RWPE2 (cell line): Measurements from ENCODE around the gene LAPTM4A.

Experiments
- ATAC-seq: fragments of 200-7000 bp; cut with Tn5 transposase; 3 replicates; pipeline ENCODE4 v1.9.1; 2021; ENCODE audit warnings: low read depth
- DNase-seq: peaks from one replicate; pipeline ENCODE4 v3.0.0-alpha.2; 2020; ENCODE audit warnings: low spot score
- H3K27ac ChIP-seq: fragments of 450-650 bp; 2 replicates; pipeline ENCODE4 v1.5.1; 2017; ENCODE audit warnings: mild to moderate bottlenecking; ENCODE audit not compliant: poor library complexity, severe bottlenecking
- H3K27me3 ChIP-seq: fragments of 250-450 bp; sonication (Bioruptor Pico); 2 replicates; pipeline ENCODE4 v1.5.1; 2021; ENCODE audit warnings: mild to moderate bottlenecking, moderate library complexity; ENCODE audit not compliant: insufficient read depth, poor library complexity, severe bottlenecking
- H3K36me3 ChIP-seq: fragments of 250-450 bp; sonication (Bioruptor Pico); 2 replicates; pipeline ENCODE4 v1.5.1; 2020; ENCODE audit warnings: low read depth, mild to moderate bottlenecking, moderate library complexity
- H3K4me1 ChIP-seq: fragments of 250-450 bp; sonication (Bioruptor Pico); 2 replicates; pipeline ENCODE4 v1.5.1; 2021; ENCODE audit warnings: mild to moderate bottlenecking, moderate library complexity; ENCODE audit not compliant: insufficient read depth, poor library complexity, severe bottlenecking
- H3K4me3 ChIP-seq: fragments of 250-450 bp; sonication (Bioruptor Pico); 2 replicates; pipeline ENCODE4 v1.5.1; 2021; ENCODE audit warnings: mild to moderate bottlenecking, moderate library complexity; ENCODE audit not compliant: severe bottlenecking
- H3K9me3 ChIP-seq: fragments of 250-450 bp; sonication (Bioruptor Pico); 2 replicates; pipeline ENCODE4 v1.5.1; 2021; ENCODE audit warnings: mild to moderate bottlenecking, moderate library complexity; ENCODE audit not compliant: severe bottlenecking
- TF ChIP-seq, protein P1 (sequence below): fragments of 450-650 bp; IDR thresholded peaks from one replicate; pipeline ENCODE4 v1.5.1; 2017; ENCODE audit warnings: mild to moderate bottlenecking, moderate library complexity; ENCODE audit not compliant: poor library complexity, severe bottlenecking

Gene LAPTM4A

DNA sequence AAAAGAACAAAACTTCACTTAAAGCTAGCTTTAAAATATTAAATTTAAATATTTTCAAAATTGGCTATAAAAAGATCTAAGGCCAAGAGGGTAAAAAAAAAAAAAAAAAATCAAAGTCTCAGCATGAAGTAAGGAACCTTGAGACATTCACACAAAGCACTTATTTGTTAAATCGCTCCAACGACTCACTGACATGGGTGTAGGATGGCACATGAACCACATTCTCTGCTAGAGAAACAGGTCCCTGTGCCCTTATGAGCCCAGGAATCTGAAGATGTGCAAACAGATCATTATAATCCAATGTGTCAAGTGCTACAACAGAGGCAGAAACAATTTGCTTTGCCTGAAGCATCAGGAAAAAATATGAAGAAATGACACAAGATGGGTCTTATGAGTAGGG is 13.8 kb downstream of the LAPTM4A start:
- Histone ChIP-seq H3K4me1 (peaks cover 11% of the 10 kb centered on the region), H3K36me3 (peaks cover 80% of the 10 kb centered on the region), H3K9me3 (no peaks in the 10 kb centered on the region), H3K27ac (no peak overlapping the region), H3K27me3 (no peaks in the 10 kb centered on the region), H3K4me3 (no peak overlapping the region)
- no peak for DNase-seq
- ATAC-seq: no peak
- TF ChIP-seq, protein P1, sequence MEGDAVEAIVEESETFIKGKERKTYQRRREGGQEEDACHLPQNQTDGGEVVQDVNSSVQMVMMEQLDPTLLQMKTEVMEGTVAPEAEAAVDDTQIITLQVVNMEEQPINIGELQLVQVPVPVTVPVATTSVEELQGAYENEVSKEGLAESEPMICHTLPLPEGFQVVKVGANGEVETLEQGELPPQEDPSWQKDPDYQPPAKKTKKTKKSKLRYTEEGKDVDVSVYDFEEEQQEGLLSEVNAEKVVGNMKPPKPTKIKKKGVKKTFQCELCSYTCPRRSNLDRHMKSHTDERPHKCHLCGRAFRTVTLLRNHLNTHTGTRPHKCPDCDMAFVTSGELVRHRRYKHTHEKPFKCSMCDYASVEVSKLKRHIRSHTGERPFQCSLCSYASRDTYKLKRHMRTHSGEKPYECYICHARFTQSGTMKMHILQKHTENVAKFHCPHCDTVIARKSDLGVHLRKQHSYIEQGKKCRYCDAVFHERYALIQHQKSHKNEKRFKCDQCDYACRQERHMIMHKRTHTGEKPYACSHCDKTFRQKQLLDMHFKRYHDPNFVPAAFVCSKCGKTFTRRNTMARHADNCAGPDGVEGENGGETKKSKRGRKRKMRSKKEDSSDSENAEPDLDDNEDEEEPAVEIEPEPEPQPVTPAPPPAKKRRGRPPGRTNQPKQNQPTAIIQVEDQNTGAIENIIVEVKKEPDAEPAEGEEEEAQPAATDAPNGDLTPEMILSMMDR: no peak

- TF ChIP-seq, protein P1: no peak
- no peak overlapping the region for H3K27ac ChIP-seq
- no peaks in the 10 kb centered on the region for H3K27me3 ChIP-seq
- peaks cover 96% of the 10 kb centered on the region for H3K36me3 ChIP-seq
- H3K4me3 ChIP-seq: no peak overlapping the region
- H3K4me1 ChIP-seq: peaks cover 10% of the 10 kb centered on the region
- no peak for ATAC-seq
- DNase-seq: no peak
- H3K9me3 ChIP-seq: no peaks in the 10 kb centered on the region
These were observed 15.3 kb downstream of the LAPTM4A start for GRCh38 chr2:20035955-20036666.

- no peak overlapping the region for H3K4me3 ChIP-seq
- ATAC-seq (no peak), DNase-seq (no peak)
- H3K27ac ChIP-seq: no peak overlapping the region
- H3K36me3 ChIP-seq: peaks cover 99% of the 10 kb centered on the region
- TF ChIP-seq, protein P1: no peak
- H3K4me1 ChIP-seq: no peaks in the 10 kb centered on the region
- H3K9me3 ChIP-seq: no peaks in the 10 kb centered on the region
- no peaks in the 10 kb centered on the region for H3K27me3 ChIP-seq
These were observed 16.6 kb downstream of the LAPTM4A start for GRCh38 chr2:20034821-20035220.

DNA sequence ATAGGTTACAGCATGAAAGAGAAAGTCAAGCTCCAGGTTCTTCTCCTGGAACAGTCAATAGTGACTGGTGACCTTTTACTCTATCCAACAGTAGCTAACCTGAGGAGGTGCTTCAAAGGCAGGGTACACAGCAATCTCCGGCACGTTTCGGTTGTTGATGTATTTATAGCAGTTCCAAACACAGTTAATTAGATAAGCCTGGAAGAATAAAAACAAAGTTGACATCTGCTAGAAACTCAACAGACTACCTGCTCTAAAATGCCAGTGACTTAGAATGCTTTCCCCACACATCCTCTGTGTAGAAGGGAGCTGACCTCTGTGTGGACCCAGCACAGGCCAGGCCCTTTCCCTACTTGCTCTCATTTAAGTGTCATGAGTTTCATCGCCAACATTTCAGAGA is 17.2 kb downstream of the LAPTM4A start:
- TF ChIP-seq, protein P1: no peak
- H3K9me3 ChIP-seq: no peaks in the 10 kb centered on the region
- ATAC-seq (no peak), DNase-seq (no peak)
- H3K27me3 ChIP-seq: no peaks in the 10 kb centered on the region
- no peak overlapping the region for H3K4me3 ChIP-seq
- peaks cover 99% of the 10 kb centered on the region for H3K36me3 ChIP-seq
- H3K27ac ChIP-seq: no peak overlapping the region
- H3K4me1 ChIP-seq: no peaks in the 10 kb centered on the region

DNA sequence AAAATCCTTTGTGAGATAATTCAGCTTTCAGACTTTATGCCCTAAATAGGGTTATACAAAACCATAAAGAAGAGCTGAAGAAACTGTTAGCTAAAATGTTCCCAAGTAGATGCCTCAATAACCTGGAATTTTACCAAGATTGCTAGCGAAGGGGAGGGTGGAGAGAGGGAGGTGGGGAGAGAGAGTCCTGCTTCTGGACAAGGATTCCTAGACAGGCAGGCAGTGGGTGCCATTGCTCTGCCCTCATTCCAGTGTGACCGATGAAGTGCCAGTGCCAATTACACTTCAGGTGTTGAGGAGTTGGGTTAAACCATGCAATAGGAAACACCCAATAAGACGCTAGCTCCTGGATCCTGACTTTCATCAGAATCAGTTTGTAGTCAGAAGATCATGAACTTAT is 18.1 kb downstream of the LAPTM4A start:
- Histone ChIP-seq H3K36me3 (peaks cover 96% of the 10 kb centered on the region), H3K27me3 (no peaks in the 10 kb centered on the region), H3K4me3 (no peak overlapping the region), H3K4me1 (no peaks in the 10 kb centered on the region), H3K27ac (no peak overlapping the region), H3K9me3 (no peaks in the 10 kb centered on the region)
- TF ChIP-seq, protein P1: no peak
- no peak for DNase-seq
- no peak for ATAC-seq
